ENCODE data around the gene CUL4A.
"Not testable (repeated sequence)": the region's sequence is repeated elsewhere in the genome, so short reads cannot be mapped to it uniquely, and the experiment has no call there.

CUL4A gene

GRCh38 chr13:113229161-113229560 lies 19.7 kb downstream of the CUL4A start:
- H3K4me1 ChIP-seq (ENCODE audit: insufficient read depth, low read length), result no peaks in the 10 kb centered on the region
- H3K36me3 ChIP-seq (ENCODE audit: insufficient read depth, low read depth, low read length), result peaks cover 85% of the 10 kb centered on the region
- H3K9ac ChIP-seq (ENCODE audit: low read depth, low read length), result no peak overlapping the region
- no peak overlapping the region for H3K4me3 ChIP-seq (ENCODE audit: low read length)
- no peaks in the 10 kb centered on the region for H3K9me3 ChIP-seq (ENCODE audit: insufficient read depth, low read depth, low read length)
- H3K27ac ChIP-seq (ENCODE audit: low read length), result no peak overlapping the region
- no peaks in the 10 kb centered on the region for H3K27me3 ChIP-seq (ENCODE audit: insufficient read depth, low read length)

DNA sequence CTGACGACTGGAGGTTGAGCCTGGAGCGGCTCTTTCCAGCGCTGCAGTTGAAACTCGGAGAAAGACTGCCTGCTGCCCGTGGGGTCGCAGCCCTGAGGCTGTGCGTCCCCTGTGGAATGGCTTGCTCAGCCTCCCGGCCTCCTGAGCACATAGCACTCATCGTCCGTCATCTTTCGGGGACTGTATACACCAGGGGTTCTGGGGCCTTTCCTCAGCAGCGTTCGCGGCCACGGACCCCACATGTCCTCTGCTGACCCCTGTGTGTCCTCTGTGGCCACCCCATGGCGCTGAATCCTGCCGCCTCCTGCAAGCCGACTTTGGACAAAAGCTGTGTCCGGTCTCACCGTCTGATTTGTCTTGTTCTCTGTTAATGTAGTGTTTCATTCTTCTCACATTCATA lies 20.4 kb downstream of the CUL4A start:
- Histone ChIP-seq H3K27ac (ENCODE audit: low read length) (no peak overlapping the region), H3K4me3 (ENCODE audit: low read length) (no peak overlapping the region), H3K27me3 (ENCODE audit: insufficient read depth, low read length) (no peaks in the 10 kb centered on the region), H3K4me1 (ENCODE audit: insufficient read depth, low read length) (no peaks in the 10 kb centered on the region), H3K9ac (ENCODE audit: low read depth, low read length) (no peak overlapping the region), H3K9me3 (ENCODE audit: insufficient read depth, low read depth, low read length) (no peaks in the 10 kb centered on the region), H3K36me3 (ENCODE audit: insufficient read depth, low read depth, low read length) (peaks cover 85% of the 10 kb centered on the region)

- no peaks in the 10 kb centered on the region for H3K4me1 ChIP-seq (ENCODE audit: insufficient read depth, low read length)
- no peak overlapping the region for H3K27ac ChIP-seq (ENCODE audit: low read length)
- peaks cover 82% of the 10 kb centered on the region for H3K36me3 ChIP-seq (ENCODE audit: insufficient read depth, low read depth, low read length)
- no peak overlapping the region for H3K4me3 ChIP-seq (ENCODE audit: low read length)
- H3K9ac ChIP-seq (ENCODE audit: low read depth, low read length), result no peak overlapping the region
- no peaks in the 10 kb centered on the region for H3K9me3 ChIP-seq (ENCODE audit: insufficient read depth, low read depth, low read length)
- H3K27me3 ChIP-seq (ENCODE audit: insufficient read depth, low read length), result no peaks in the 10 kb centered on the region
Observed at GRCh38 chr13:113231306-113232207, 22.1 kb downstream of the CUL4A start.

GRCh38 chr13:113232208-113233003 lies 23.0 kb downstream of the CUL4A start:
- no peak overlapping the region for H3K27ac ChIP-seq (ENCODE audit: low read length)
- no peaks in the 10 kb centered on the region for H3K27me3 ChIP-seq (ENCODE audit: insufficient read depth, low read length)
- no peak overlapping the region for H3K4me3 ChIP-seq (ENCODE audit: low read length)
- no peaks in the 10 kb centered on the region for H3K4me1 ChIP-seq (ENCODE audit: insufficient read depth, low read length)
- H3K36me3 ChIP-seq (ENCODE audit: insufficient read depth, low read depth, low read length), result peaks cover 82% of the 10 kb centered on the region
- no peaks in the 10 kb centered on the region for H3K9me3 ChIP-seq (ENCODE audit: insufficient read depth, low read depth, low read length)
- no peak overlapping the region for H3K9ac ChIP-seq (ENCODE audit: low read depth, low read length)

DNA sequence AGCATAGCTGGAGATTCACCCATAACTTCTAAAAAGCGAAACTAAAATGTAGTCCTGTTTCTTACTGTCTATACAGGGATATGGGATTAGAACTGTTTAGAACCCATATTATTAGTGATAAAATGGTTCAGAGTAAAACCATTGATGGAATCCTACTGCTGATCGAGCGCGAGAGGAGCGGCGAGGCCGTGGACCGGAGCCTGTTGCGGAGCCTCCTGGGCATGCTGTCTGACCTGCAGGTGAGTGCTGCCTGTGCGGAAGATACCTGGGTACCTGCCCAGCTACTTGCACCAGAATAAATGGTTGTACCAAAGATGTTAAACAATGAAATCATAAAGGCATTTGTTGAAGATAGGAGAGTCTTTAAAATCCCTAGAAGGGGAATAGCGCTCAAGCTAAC lies 23.7 kb downstream of the CUL4A start:
- Histone ChIP-seq H3K4me3 (ENCODE audit: low read length) (no peak overlapping the region), H3K9me3 (ENCODE audit: insufficient read depth, low read depth, low read length) (no peaks in the 10 kb centered on the region), H3K9ac (ENCODE audit: low read depth, low read length) (no peak overlapping the region; the same call in 1 of the 2 replicates), H3K27ac (ENCODE audit: low read length) (no peak overlapping the region), H3K36me3 (ENCODE audit: insufficient read depth, low read depth, low read length) (peaks cover 82% of the 10 kb centered on the region), H3K4me1 (ENCODE audit: insufficient read depth, low read length) (no peaks in the 10 kb centered on the region), H3K27me3 (ENCODE audit: insufficient read depth, low read length) (no peaks in the 10 kb centered on the region)

DNA sequence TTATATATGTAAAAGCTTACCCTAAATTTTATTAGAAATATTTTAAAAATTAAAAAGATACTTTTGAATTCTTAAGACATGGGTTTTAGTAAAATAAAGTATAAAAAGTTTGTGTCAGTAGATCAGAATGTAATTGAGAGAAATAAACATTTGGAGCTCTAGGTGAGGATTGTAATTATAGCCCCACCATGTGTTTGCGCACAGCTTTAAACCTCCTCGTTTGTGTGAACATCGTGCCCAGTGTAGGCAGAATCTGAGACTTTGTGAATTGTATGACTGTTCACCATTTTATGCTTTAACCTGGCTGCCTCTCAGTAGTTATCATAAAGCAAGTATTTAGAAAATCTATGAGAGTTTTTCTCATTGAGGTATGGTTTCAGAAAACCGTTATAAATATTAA lies 29.1 kb downstream of the CUL4A start:
- Histone ChIP-seq H3K27ac (ENCODE audit: low read length) (no peak overlapping the region), H3K4me3 (ENCODE audit: low read length) (no peak overlapping the region), H3K9ac (ENCODE audit: low read depth, low read length) (no peak overlapping the region), H3K4me1 (ENCODE audit: insufficient read depth, low read length) (peaks cover under 1% of the 10 kb centered on the region; the same call in 1 of the 2 replicates), H3K36me3 (ENCODE audit: insufficient read depth, low read depth, low read length) (peaks cover 84% of the 10 kb centered on the region), H3K9me3 (ENCODE audit: insufficient read depth, low read depth, low read length) (no peaks in the 10 kb centered on the region), H3K27me3 (ENCODE audit: insufficient read depth, low read length) (no peaks in the 10 kb centered on the region)

GRCh38 chr13:113239357-113239756 lies 29.9 kb downstream of the CUL4A start:
- peaks cover 6% of the 10 kb centered on the region; the same call in 1 of the 2 replicates for H3K4me1 ChIP-seq (ENCODE audit: insufficient read depth, low read length)
- no peak overlapping the region for H3K9ac ChIP-seq (ENCODE audit: low read depth, low read length)
- no peaks in the 10 kb centered on the region for H3K27me3 ChIP-seq (ENCODE audit: insufficient read depth, low read length)
- H3K9me3 ChIP-seq (ENCODE audit: insufficient read depth, low read depth, low read length), result no peaks in the 10 kb centered on the region
- no peak overlapping the region for H3K4me3 ChIP-seq (ENCODE audit: low read length)
- H3K27ac ChIP-seq (ENCODE audit: low read length), result no peak overlapping the region
- H3K36me3 ChIP-seq (ENCODE audit: insufficient read depth, low read depth, low read length), result peaks cover 85% of the 10 kb centered on the region

DNA sequence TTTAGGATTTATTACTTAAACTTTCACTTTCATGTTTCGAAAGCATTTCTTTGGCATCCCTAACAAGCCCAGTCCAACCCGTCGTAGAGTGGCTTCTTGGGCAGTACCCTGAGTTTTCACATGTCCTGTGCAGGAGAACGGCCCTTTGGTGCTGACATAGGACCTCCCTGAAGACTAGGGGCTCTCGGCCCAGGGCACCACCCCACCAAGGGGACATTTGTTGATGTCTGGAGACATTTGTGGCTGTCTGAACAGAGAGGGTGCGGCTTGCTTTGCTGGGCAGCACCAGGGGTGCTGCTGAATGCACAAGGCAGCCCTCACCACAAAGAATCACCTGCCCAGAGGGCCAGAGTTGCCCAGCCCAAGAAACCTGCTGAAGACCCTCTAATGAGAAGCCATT lies 30.6 kb downstream of the CUL4A start:
- Histone ChIP-seq H3K4me3 (ENCODE audit: low read length) (no peak overlapping the region), H3K4me1 (ENCODE audit: insufficient read depth, low read length) (peaks cover 6% of the 10 kb centered on the region; the same call in 1 of the 2 replicates), H3K36me3 (ENCODE audit: insufficient read depth, low read depth, low read length) (peaks cover 85% of the 10 kb centered on the region), H3K27ac (ENCODE audit: low read length) (no peak overlapping the region), H3K9me3 (ENCODE audit: insufficient read depth, low read depth, low read length) (no peaks in the 10 kb centered on the region), H3K9ac (ENCODE audit: low read depth, low read length) (no peak overlapping the region), H3K27me3 (ENCODE audit: insufficient read depth, low read length) (no peaks in the 10 kb centered on the region)

DNA sequence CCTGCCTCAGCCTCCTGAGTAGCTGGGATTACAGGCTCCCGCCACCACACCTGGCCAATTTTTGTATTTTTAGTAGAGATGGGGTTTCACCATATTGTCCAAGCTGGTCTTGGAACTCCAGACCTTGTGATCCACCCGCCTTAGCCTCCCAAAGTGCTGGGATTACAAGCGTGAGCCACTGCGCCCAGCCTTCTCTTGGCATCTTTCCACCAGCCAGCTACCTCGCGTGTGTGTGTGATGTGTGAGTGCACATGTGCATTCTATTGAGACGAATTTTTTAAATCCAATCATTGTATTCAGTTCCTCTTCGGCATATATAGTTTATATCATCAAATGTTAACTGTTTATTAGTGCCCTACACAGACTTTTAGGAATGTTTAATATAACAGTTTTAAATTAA lies 32.2 kb downstream of the CUL4A start:
- not testable (repeated sequence) for H3K27ac ChIP-seq (ENCODE audit: low read length)
- peaks cover 88% of the 10 kb centered on the region for H3K36me3 ChIP-seq (ENCODE audit: insufficient read depth, low read depth, low read length)

DNA sequence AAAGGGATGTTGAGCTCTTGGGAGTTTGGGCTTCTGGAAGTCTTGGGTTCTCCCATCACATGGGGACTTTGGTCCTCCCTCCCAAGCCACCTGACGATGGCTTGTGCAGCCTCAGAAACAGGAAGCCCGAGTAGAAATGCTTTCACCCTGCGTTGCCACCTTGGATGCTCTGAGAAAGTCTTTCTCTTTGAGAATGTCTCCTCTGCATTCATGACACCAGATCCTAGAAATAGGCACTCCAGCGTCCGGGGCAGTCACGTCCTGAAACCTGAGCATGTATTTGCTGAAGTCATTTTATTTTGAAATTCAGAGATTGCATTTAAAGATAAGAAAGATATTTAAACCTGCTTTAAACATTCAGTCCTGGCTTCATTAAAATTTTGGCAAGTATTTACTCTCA lies 34.4 kb downstream of the CUL4A start:
- Histone ChIP-seq H3K4me3 (ENCODE audit: low read length) (no peak overlapping the region), H3K9ac (ENCODE audit: low read depth, low read length) (no peak overlapping the region), H3K27ac (ENCODE audit: low read length) (no peak overlapping the region), H3K36me3 (ENCODE audit: insufficient read depth, low read depth, low read length) (peaks cover 90% of the 10 kb centered on the region), H3K4me1 (ENCODE audit: insufficient read depth, low read length) (peaks cover 6% of the 10 kb centered on the region; the same call in 1 of the 2 replicates), H3K27me3 (ENCODE audit: insufficient read depth, low read length) (no peaks in the 10 kb centered on the region), H3K9me3 (ENCODE audit: insufficient read depth, low read depth, low read length) (no peaks in the 10 kb centered on the region)

More for the DNA sequence above, 32.2 kb downstream of the CUL4A start:
- not testable (repeated sequence) for H3K9me3 ChIP-seq (ENCODE audit: insufficient read depth, low read depth, low read length); H3K27me3 ChIP-seq (ENCODE audit: insufficient read depth, low read length); H3K4me3 ChIP-seq (ENCODE audit: low read length); H3K4me1 ChIP-seq (ENCODE audit: insufficient read depth, low read length); H3K9ac ChIP-seq (ENCODE audit: low read depth, low read length)

DNA sequence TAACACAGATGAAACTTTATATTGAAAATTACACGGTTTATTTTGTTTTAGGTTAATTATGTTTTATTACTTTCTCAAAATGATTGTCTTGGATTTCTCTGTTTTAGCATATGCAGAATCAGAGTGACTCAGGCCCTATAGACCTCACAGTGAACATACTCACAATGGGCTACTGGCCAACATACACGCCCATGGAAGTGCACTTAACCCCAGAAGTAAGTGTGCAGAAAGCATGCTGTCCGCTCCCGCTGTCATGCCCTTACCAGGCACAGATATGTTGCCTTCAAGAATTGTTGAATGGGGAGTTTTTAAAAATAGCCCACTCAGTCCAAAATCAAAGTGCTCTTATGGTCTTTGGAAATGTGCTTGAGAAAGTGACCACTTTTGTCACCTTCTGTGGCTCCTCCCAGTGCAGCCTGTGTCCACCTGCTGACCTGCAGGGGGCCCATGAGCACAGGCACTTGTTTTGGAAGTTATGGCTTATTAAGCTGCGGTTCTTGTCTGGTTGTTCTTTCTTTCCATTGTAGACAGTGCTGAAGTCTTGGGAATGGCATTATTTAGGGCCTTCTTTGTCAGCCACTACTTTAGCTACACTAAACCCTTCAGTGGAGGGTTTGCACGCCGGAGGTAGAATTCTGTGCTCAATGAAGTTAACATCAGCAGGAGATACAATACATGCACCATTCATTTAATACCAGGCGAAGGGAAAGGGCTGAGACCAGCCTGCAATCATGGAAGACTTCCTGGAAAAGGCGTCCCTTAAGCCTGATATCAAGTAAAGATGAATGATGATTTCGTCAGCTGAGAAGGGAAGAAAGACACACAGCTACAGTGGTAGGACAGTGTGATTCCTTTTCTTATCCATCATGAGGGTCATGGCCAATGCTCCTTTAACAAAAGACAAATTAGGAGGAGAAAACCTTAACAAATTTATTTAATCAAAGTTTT lies 36.7 kb downstream of the CUL4A start:
- Histone ChIP-seq H3K27ac (ENCODE audit: low read length) (no peak overlapping the region), H3K36me3 (ENCODE audit: insufficient read depth, low read depth, low read length) (peaks cover 90% of the 10 kb centered on the region), H3K9me3 (ENCODE audit: insufficient read depth, low read depth, low read length) (no peaks in the 10 kb centered on the region), H3K4me3 (ENCODE audit: low read length) (no peak overlapping the region), H3K27me3 (ENCODE audit: insufficient read depth, low read length) (no peaks in the 10 kb centered on the region), H3K9ac (ENCODE audit: low read depth, low read length) (no peak overlapping the region), H3K4me1 (ENCODE audit: insufficient read depth, low read length) (peaks cover 6% of the 10 kb centered on the region; the same call in 1 of the 2 replicates)
